MCF 10A (cell line): ENCODE results near the gene ORM2. TPM values are rescaled to one million over a fixed set of nuclear protein-coding genes. Genes with fewer than 3 reads are reported as not detected.

ENCODE experiments used
- BruUV-seq: library from RNA; stranded (reverse); fragments of 400-500 nt; replicated peaks from 2 replicates; lab custom pipeline; 2021; lab: Mats Ljungman, UMichigan
- CTCF ChIA-PET: fragments of 300-600 bp; sonication (Branson Sonifier 250); formaldehyde crosslinking; extraction: SDS; loops from one replicate; lab custom pipeline; 2021; ENCODE audit warnings: antibody characterized with exemption, inconsistent platforms; lab: Yijun Ruan, JAX
- POLR2A ChIA-PET: fragments of 300-600, 350-650 bp; sonication (Branson Sonifier 250); formaldehyde crosslinking; extraction: SDS; loops from one replicate; lab custom pipeline; 2020; ENCODE audit warnings: antibody characterized with exemption, inconsistent platforms; lab: Yijun Ruan, JAX
- DNase-seq: peaks from one replicate; pipeline ENCODE4 v3.0.0-alpha.2; 2018; ENCODE audit not compliant: unreplicated experiment
- H3K27ac Mint-ChIP-seq: one replicate; pipeline ENCODE4 v1.8.0; 2022; ENCODE audit warnings: mild to moderate bottlenecking, low read depth, mixed read lengths; ENCODE audit not compliant: unreplicated experiment
- H3K27me3 Mint-ChIP-seq: one replicate; pipeline ENCODE4 v1.8.0; 2022; ENCODE audit warnings: mixed read lengths; ENCODE audit not compliant: insufficient read depth, unreplicated experiment
- H3K36me3 Mint-ChIP-seq: one replicate; pipeline ENCODE4 v1.8.0; 2022; ENCODE audit warnings: mild to moderate bottlenecking, moderate library complexity, mixed read lengths; ENCODE audit not compliant: insufficient read depth, unreplicated experiment
- H3K4me1 Mint-ChIP-seq: one replicate; pipeline ENCODE4 v1.8.0; 2022; ENCODE audit warnings: mixed read lengths; ENCODE audit not compliant: insufficient read depth, unreplicated experiment
- H3K4me3 Mint-ChIP-seq: one replicate; pipeline ENCODE4 v1.8.0; 2022; ENCODE audit warnings: mild to moderate bottlenecking, moderate library complexity, mixed read lengths; ENCODE audit not compliant: unreplicated experiment
- H3K9me3 Mint-ChIP-seq: one replicate; pipeline ENCODE4 v1.8.0; 2022; ENCODE audit warnings: mixed read lengths; ENCODE audit not compliant: unreplicated experiment
- intact Hi-C: fragments of 100-400 bp; cut with micrococcal nuclease; formaldehyde crosslinking; loops from 2 replicates; pipeline ENCODE4 v1.14.1; 2022
- total RNA-seq: library from RNA; stranded (reverse); gene quantifications from 2 replicates; pipeline ENCODE4 v1.2.3, GENCODE V29; 2022
- TF ChIP-seq, protein P1 (sequence below): fragments of 200-600 bp; IDR thresholded peaks from one replicate; pipeline ENCODE4 v1.8.0; 2022; ENCODE audit warnings: antibody characterized with exemption, mild to moderate bottlenecking; ENCODE audit not compliant: unreplicated experiment

Gene ORM2
- total RNA-seq, 1 experiment from 2014 or later: not detected

DNA sequence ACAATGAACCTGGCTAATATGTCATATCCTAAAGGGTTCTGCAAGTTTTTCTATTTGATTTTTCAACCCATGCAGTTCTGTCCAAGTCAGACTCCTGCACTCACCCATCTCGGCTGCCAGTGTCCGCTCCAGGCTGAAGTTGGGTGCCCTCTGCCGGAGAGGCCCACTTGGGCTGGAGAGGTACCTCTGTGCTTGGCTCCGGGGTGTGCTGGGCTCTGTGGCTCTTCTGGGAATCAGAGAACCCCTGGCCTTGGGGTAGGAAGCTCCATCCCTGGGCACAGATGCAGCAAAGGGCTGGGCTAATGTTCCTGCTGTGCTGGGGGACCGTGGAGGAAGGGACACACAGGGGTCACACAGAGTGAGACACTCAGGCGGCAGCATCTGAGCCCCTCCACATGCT lies 26.2 kb downstream of the ORM2 start:
- ChIA-PET POLR2A (no interaction called here), CTCF (interaction anchor here (0.6 to 1.4 kb wide), 4 partner anchors 16 to 230 kb away, joined by 3 to 4 read pairs (median 3); no protein-coding TSS in a partner anchor)
- no TSS peak for BruUV-seq
- no peak overlapping the region for H3K4me3 Mint-ChIP-seq
- H3K9me3 Mint-ChIP-seq: no peaks in the 10 kb centered on the region
- no peak overlapping the region for H3K27ac Mint-ChIP-seq
- H3K27me3 Mint-ChIP-seq: no peaks in the 10 kb centered on the region
- intact Hi-C loops: no loop called here
- no peak for DNase-seq
- H3K36me3 Mint-ChIP-seq: peaks cover 29% of the 10 kb centered on the region
- H3K4me1 Mint-ChIP-seq: no peaks in the 10 kb centered on the region
- TF ChIP-seq, protein P1, sequence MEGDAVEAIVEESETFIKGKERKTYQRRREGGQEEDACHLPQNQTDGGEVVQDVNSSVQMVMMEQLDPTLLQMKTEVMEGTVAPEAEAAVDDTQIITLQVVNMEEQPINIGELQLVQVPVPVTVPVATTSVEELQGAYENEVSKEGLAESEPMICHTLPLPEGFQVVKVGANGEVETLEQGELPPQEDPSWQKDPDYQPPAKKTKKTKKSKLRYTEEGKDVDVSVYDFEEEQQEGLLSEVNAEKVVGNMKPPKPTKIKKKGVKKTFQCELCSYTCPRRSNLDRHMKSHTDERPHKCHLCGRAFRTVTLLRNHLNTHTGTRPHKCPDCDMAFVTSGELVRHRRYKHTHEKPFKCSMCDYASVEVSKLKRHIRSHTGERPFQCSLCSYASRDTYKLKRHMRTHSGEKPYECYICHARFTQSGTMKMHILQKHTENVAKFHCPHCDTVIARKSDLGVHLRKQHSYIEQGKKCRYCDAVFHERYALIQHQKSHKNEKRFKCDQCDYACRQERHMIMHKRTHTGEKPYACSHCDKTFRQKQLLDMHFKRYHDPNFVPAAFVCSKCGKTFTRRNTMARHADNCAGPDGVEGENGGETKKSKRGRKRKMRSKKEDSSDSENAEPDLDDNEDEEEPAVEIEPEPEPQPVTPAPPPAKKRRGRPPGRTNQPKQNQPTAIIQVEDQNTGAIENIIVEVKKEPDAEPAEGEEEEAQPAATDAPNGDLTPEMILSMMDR: no peak

DNA sequence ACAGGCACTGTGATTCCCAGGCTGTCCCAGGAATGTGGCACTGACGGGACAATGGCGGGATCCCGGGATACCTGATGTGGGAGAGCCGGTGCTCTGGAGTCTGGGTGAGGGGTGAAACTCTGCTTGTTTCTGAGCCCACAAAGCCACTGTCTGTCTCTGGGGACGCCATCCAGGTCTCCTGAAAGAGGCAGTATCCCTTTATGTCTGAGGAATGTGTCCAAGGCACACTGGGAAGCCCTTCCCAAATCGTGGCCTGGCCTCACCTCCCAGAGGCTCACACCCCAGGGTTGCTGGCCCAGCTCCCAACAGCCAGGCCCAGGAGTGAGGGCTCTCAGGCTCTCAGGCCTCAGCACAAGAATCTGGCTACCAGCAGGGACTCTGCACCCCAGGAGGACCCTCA lies 27.1 kb downstream of the ORM2 start:
- POLR2A ChIA-PET: no interaction called here
- H3K27ac Mint-ChIP-seq: no peak overlapping the region
- no peaks in the 10 kb centered on the region for H3K27me3 Mint-ChIP-seq
- DNase-seq: no peak
- BruUV-seq: no TSS peak
- CTCF ChIA-PET: interaction anchor here (0.6 to 1.4 kb wide), 4 partner anchors 17 to 304 kb away, joined by 3 to 4 read pairs (median 3); no protein-coding TSS in a partner anchor
- TF ChIP-seq, protein P1: no peak
- H3K36me3 Mint-ChIP-seq: peaks cover 34% of the 10 kb centered on the region
- H3K4me1 Mint-ChIP-seq: no peaks in the 10 kb centered on the region
- H3K9me3 Mint-ChIP-seq: no peaks in the 10 kb centered on the region
- H3K4me3 Mint-ChIP-seq: no peak overlapping the region
- intact Hi-C loops: no loop called here

DNA sequence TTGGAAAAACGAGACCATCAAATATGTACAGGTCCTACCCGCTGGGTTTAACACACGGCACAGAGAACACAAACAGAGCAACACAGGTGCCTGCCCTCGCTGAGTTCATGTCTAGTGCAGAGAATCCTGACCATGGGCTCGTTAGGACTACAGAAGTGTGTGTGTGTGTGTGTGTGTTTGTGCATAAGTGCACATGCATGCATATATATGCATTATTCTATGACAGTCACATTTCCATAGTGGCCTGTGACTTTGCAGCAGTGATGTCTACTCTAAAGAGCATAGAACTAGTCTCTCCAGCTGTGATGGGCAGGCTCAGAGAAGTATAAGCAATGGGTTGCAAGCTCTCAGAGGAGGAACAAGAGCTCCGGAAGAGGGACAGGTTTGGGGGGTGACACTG lies 27.7 kb downstream of the ORM2 start:
- no peaks in the 10 kb centered on the region for H3K4me1 Mint-ChIP-seq
- no peak overlapping the region for H3K4me3 Mint-ChIP-seq
- ChIA-PET POLR2A (no interaction called here), CTCF (interaction anchor here (0.7 kb wide), 1 partner anchor 266 kb away, joined by 4 read pairs; no protein-coding TSS in a partner anchor)
- H3K27ac Mint-ChIP-seq: no peak overlapping the region
- H3K27me3 Mint-ChIP-seq: no peaks in the 10 kb centered on the region
- DNase-seq: no peak
- intact Hi-C loops: no loop called here
- H3K9me3 Mint-ChIP-seq: no peaks in the 10 kb centered on the region
- H3K36me3 Mint-ChIP-seq: peaks cover 36% of the 10 kb centered on the region
- BruUV-seq: no TSS peak
- TF ChIP-seq, protein P1: no peak

DNA sequence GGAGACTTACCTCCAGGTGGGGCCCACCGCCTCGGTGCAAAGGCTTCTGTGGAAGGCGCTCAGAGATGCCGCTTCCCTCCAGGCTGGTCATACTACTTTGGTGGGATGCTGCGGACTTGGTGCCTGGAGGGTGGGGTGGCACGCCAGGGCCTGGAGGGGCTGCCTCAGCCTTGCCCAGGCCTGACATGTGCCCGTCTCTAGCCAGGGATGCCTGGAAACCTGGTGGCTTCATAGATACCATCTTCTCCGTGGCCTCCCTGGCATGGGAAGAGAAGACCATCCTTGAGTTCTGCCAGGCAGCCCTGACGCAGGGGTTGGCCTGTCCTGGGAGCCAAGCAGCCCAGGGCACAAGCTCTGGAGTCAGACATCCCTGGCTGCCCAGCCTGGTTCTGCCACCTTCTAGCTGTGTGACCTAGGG lies 28.3 kb downstream of the ORM2 start:
- no TSS peak for BruUV-seq
- ChIA-PET POLR2A (no interaction called here), CTCF (no interaction called here)
- H3K36me3 Mint-ChIP-seq: peaks cover 36% of the 10 kb centered on the region
- H3K9me3 Mint-ChIP-seq: no peaks in the 10 kb centered on the region
- H3K27me3 Mint-ChIP-seq: no peaks in the 10 kb centered on the region
- no peak overlapping the region for H3K4me3 Mint-ChIP-seq
- DNase-seq: no peak
- intact Hi-C loops: no loop called here
- TF ChIP-seq, protein P1: no peak
- no peak overlapping the region for H3K27ac Mint-ChIP-seq
- H3K4me1 Mint-ChIP-seq: no peaks in the 10 kb centered on the region
